NCI-H128 (cell line): Measurements from ENCODE around the gene ATE1.
"Not testable (repeated sequence)": the region's sequence is repeated elsewhere in the genome, so short reads cannot be mapped to it uniquely, and the experiment has no call there.

Source experiments
- DNase-seq: peaks from one replicate; lab custom pipeline; 2025; ENCODE audit not compliant: unreplicated experiment; lab: John Stamatoyannopoulos, UW

ATE1 gene

DNA sequence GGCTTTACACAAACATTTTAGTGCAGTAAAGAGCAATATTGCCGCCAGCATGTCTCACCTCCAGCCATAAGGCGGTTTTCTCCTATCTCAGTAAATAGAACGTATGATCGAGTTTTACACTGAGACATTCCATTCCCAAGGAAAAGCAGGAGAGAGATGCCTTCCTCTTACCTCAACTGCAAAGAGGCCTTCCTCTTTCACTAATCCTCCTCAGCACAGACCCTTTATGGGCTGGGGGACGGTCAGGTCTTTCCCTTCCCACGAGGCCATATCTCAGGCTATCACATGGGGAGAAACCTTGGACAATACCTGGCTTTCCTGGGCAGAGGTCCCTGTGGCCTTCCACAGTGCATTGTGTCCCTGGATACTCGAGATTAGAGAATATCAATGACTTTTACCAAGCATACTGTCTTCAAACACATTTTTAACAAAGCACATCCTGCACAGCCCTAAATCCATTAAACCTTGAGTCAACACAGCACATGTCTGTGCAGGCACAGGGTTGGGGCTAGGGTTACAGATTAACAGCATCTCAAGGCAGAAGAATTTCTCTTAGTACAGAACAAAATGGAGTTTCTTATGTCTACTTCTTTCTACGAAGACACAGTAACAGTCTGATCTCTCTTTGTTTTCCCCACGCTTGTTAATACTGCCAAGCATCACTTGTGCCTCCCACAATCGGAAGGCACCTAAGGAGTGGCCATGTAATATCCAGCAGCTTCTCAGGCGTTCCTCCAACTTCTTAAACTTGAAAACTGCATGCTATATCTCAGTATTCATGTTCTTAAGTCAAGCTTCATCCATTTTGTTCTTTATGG is 2.6 kb upstream of the ATE1 start:
- DNase-seq = not testable (repeated sequence)

DNA sequence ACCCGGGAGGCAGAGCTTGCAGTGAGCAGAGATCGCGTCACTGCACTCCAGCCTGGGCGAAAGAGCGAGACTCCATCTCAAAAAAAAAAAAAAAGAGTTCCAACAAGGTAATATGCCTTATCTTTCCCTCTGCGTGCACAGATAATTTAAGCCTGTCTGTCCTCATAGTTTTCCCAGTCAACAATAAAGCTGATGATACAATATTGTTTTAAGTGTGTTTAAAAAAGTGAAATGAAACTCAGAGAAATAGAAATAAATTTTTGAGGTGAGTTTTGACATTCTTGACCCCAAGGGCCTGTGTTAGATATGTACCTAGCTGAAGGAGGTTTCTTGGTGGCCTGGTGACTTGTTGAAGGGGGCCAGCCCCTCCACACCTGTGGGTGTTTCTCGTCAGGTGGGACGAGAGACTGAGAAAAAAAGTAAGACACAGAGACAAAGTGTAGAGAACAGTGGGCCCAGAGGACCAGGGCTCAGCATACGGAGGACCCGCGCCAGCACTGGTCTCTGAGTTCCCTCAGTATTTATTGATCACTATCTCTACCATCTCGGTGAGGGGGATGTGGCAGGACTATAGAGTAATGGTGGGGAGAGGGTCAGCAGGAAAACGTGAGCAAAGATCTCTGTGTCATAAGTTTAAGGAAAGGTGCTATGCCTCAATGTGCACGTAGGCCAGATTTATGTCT is 1.9 kb upstream of the ATE1 start:
- not testable (repeated sequence) for DNase-seq

DNA sequence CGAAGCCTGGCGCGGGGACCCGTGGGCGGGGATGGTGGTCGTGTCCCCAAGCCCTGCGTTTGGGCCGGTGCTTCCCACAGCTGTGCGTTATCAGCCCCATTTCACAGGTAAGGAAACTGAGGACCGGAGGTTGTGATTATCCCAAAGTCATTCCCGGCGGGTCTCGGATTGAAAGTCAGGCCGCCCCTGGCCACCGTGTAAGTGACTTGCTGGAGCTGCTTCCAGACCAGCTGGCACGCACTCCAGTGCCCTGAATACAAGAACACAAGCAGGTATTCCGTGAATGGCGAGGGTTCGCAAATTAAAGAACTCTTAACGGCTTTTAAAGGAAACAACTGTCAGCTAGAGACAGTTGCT is 675 bp upstream of the ATE1 start:
- no peak for DNase-seq

DNA sequence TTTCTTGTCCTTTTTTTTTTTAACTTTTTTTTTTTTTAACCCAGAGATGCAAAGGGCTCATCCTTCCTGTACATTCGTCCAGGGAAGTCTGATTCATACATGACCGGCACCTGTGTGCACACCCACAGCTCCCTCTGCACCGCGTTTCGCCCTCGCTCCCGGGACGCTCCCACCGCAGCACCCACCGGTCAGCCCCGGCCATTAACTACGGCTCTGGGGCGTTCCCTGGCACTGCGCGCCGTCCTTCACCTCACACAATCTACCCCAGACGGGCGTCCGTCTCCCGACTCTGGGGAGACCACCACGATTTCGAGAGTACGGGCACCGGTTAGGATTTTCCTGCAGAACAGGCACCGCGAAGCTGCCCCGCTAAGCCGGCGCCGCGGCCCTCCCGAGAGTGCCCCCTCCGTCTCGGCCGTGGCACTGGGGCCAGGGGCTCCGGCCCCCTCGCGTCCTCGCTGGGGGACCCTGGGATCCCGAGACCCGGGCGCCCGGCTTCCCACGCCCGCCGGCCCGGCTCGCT is 452 bp downstream of the ATE1 start:
- peak; percentile 2 for DNase-seq

DNA sequence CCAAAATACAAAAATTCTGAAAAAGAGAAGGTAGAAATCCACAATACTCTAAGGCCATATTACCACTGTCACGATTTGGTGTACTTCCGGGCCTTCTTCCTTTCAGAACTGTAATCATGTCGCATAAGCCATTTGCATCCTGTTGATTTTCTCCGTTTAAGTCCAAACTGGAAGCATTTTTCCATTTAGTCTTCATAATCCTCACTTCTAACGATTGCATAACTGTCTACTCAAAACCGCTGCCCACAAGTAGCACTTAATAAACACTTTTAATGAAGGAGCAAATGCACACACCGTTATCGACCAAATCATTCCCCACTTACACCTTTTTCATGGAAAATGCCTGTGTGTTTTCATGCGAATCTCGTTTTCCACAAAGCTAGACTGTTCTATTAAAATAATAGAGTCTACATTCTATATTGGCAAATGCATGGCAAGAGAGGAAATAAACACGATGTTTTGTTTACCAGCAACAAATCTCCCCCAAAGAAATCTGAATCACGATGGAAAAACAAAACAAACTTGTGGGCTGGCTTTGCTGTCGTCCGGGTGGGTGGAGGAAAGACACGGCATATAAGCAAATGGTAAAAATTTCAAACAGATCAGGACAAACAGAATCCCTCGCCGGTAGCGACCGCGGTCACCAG is 1.0 kb downstream of the ATE1 start:
- no peak for DNase-seq

DNA sequence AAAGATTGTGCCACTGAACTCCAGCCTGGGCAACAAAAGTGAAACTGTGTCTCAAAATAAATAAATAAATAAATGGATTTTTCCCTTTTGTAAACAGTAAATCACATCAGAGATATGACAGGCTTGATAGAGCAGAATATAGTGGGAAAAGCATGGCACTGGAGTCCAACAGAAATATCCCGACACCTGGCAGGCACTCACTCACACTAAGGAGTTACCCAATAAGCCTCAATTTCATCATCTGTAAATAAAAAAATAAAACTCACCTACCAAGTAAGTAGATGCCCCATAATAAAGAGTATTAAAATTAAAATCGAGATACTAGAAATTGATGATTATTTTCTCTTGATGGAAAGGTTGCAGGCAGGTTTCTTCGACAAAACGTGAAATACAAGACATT is 1.7 kb downstream of the ATE1 start:
- no peak for DNase-seq

DNA sequence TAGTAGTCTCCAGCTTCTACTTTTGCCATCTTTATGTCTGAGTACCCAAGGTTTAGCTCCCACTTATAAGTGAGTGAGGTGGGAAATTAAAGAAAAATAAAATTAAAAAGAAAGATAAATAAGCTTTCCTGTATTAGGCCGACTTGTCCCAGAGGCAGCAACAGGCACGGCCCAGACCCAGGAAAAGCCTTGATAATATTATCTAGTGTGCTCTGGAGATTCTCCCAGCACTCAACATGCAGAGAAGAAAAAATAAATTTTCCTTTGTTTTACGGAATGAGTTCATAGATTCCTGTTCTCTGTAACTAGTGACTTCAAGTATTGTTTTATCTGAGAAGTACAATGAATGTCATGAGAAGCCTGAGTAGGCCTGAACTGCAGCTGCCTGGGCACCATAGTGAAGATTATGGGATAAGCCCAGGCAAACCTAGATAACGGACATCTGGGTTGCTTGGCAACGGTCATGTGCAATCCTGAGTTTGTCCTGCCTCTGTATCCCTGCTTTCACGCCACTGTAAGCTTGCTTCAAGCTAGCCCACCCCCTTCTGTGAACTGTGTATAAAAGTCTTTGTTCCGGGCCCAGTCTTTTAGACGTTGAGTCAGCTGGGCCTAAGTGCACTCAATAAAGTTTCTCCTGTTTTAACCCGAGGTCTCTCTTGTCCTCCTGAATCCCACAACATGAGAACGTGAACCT is 6.4 kb downstream of the ATE1 start:
- no peak for DNase-seq

DNA sequence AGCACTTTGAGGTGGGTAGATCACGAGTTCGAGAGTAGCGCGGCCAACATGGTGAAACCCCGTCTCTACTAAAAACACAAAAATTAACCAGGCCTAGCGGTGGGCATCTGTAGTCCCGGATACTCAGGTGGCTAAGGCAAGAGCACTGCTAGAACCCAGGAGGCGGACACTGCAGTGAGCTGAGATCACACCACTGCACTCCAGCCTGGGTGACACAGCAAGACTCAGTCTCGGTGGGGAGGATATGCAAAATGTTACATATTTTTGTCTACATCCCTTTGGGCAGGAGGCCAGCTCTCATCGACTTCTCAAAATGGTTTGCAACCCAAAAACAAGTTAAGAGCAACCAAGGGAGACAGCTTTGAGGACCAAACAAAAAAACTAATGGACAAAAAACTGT is 8.2 kb downstream of the ATE1 start:
- DNase-seq = no peak

DNA sequence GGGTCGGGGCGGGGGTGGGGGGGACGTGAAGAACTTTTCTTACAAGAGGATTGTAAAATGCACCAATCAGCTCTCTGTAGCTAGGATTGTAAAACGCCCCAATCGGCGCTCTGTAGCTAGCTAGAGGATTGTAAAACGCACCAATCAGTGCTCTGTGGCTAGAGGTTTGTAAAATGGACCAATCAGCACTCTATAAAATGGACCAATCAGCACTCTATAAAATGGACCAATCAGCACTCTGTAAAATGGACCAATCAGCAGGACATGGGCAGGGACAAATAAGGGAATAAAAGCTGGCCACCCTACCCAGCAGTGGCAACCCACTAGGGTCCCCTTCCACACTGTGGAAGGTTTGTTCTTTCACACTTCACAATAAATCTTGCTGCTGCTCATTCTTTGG is 9.0 kb downstream of the ATE1 start:
- not testable (repeated sequence) for DNase-seq

DNA sequence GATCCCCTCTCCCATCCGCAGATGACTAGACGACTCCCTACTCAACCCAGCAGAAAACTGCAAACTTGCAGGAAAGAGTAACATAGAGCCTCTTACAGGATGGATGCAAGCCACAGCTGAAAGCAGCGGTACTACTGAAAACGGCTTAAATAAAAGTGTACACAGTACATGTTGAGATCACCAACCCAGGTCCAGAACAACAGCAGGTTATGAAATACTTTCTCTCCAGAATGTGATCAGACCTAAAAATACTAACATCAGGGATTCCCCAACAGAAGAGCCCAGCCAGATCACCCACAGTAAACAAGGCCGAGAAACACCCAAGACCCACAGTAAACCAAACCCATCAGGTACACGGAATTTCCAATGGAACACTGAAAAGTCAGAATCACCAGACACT is 13.2 kb downstream of the ATE1 start:
- no peak for DNase-seq

DNA sequence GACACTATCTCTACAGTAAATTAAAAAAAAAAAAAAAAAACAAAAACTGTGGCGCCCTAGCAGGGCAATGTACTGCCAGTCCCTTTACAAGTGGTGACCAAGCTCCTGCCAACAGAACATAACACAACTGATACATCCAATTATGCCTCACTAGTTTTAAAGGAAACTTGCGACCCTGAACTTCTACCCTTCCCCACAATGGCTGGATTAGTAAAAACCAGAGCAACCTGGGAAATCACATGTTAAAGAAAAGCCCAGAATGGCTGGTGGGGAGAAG is 16.5 kb downstream of the ATE1 start:
- no peak for DNase-seq

DNA sequence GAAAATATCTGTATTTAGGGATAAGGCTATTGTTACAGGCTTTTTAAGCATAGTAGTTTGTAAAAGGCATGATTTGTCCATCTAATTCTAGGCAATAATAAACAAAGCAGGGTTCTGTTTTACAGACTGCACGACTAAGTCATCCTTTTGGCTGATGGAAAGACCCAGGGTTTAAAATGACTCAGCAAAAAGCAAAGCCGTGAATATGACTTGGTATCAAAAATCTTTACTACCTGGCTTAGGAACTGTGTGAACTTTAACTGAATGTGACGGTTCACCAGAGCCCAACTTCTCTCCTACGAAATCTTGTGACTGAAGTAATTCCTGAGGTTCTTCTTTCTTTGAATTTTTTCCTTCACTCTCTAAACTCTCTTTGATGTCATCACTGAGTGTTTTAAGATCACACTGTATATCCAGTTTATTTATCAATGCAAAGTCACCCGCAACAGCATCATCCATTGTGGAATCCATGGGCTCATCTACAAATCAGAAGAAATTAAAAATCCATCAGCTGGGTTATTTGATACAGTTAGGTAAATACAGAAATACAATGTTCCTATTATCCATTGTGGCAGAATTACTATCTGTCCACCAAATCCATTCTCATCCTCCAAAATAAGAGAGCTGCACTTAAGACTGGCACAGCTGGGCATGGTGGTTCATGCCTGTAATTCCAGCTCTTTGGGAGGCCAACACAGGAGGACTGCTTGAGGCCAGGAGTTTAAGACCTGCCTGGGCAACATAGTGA is 17.0 kb downstream of the ATE1 start:
- DNase-seq = no peak

DNA sequence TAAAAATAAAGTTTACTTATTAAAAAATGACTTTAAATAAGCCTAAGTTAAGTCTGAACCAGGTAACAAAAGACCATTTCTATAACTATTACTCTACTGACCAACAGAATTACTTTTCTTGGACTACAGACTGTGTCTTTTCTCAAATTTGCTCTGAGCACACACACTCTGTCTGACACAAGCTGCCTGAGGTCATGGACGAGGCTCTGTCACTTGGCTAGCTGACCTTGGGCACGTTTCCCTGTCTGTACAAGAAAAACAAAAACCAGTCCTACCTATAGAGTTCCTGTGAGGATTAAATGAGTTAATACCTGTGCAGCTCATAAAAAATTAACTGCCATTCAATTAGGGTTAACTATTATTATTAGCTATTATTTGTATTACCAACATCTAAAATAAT is 22.9 kb downstream of the ATE1 start:
- DNase-seq = no peak

DNA sequence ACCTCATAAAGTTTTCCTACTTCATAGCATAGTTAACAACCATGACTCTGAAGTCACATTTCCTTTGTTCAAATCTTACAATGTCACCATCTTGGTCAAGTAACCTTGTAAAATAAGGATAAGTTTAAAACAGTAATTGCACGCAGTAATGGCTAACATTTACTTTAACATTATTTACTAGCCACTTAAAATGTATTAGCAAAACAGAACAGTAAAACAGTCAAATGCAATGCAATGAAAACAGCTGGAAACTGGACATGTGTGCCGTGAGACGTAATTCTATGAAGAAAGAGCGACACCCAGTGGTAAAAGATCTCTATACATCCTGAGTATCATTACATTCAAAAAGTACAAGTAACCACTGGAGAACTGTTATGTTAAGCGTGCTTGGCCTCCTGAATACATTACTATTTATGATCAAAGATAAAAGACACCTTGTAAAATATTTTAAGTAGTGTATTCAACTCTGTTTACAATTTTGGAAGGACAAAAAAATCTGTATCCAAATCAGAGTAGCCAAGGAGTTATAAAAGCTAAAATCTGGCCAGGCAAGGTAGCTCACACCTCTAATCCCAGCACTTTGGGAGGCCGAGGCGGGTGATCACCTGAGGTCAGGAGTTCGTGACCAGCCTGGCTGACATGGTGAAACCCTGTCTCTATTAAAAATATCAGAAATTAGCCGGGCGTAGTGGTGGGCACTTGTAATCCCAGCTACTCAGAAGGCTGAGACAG is 27.2 kb downstream of the ATE1 start:
- peak; percentile 19 for DNase-seq

DNA sequence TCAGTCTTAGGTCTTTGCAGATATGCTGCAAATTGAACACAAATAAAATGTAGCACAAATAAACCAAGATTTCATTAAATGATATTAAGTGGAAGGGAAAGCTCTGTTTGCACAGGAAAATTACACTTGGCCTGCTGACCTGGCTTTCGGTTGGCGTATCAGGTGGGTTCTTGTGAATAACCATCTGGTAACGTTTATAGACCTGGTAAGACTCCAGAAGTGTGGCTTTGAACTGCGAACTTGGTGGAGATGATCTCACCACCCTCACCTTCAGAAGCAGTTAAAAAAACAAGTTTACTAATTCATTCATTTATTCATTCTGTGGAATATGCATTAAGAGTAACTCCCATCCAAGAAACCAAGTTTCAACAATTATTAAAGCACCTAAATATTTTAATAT is 28.1 kb downstream of the ATE1 start:
- no peak for DNase-seq

DNA sequence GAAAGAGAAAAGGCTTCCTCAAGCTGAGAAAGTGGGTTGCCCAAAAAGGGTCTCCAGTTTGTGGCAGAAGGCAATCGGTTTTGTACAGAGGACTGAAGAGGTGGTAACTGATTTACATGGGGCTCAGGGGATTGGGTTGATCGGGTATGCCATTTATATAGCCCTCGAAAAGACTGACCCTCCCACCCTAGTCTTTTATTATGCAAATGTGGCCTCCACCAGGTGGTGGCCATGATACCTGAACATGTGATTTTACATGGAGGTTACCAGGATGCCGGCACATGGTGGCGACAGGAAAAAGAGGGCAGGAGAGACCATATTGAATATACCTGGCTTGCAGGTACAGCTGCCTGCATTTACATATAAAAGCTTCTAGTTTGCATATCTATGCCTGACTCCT is 36.7 kb downstream of the ATE1 start:
- DNase-seq = no peak

DNA sequence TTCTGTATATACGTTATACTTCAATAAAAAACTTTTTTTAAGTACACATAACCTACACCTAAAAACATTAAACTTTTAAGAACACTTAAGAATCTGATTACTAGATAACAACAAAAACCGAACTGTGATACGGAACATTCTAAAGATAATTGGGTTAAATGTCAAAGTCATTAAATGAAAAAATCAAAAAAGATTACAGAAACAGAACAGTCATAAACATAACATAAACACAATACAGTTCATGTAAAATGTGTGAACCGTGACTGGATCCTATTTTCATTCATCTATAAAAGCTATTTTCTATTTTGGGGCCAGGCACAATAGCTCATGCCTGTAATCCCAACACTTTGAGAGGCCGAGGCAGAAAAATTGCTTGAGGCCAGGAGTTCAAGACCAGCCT is 38.6 kb downstream of the ATE1 start:
- no peak for DNase-seq

DNA sequence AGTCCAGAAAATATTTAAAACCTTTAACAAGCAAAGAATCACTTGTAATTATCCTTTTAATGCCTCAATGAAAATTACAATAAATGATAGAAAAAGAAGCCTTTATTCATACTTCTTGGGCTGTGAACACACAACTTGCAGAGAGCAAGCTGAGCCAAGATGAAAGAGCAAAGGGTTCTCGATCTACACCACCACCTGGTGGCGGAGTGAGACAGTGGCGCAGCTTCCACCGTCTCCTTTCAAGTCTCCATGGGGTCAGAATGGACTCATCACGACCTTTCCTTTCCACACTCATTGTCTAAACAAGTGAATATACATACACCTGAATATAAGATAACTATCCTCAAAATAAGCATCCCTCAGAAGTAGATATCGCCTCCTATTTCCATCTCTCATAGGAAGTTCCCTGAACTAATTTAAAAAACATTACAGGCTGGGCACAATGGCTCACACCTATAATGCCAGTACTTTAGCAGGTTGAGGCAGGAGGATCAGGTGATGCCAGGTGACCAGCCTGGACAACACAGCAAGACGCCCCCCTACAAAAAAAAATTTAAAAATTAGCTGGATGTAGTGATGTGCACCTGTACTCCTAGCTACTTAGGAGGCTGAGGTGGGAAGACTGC is 40.7 kb downstream of the ATE1 start:
- DNase-seq = no peak

DNA sequence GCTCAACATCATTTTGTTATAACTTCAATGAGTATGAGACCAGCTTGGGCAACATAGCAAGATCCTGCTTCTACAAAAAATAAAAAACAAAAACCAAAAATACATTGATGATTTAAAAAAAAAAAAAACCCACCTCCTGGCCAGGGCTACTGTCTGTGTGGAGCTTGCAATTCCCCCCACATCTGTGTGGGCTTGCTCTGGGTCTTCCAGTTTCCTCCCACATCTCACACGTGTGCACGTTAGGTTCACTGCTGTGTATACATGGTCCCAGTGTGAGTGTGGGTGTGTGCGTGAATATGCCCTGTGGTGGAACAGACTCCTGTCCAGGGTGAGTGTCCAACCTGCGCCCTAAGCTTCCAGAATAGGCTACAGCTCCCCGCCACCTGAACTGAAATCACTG is 41.6 kb downstream of the ATE1 start:
- no peak for DNase-seq

DNA sequence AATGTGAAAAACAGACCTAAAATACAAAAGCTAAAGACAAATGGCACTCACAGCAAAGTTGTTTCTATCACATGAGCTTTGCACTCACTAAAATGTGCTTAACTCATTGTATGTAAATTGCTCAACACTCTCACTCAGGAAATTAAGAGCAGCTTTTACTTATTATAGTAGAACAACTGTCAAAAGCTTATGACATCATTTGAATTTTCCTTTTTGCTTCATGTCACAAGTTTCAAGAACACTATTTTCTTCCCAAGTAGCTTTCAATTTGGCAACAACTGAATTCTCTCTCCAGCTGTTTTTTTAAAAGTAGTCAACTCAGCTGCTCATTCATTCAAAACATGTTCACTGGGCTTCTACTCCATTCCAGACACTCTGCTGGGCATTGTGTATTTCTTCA is 46.9 kb downstream of the ATE1 start:
- DNase-seq = no peak
